Gastroesophageal sphincter (tissue), 4 donors: Measurements from ENCODE around the gene RAET1L. TPM values are rescaled to one million over a fixed set of nuclear protein-coding genes. Genes with fewer than 3 reads are reported as not detected.
A peak's percentile ranks its signal among the peaks of the same experiment; 100 is the strongest.

Source experiments
- ATAC-seq: fragments of 150-250 bp; one replicate; pipeline ENCODE4 v1.9.1; 2016; ENCODE audit warnings: mild to moderate bottlenecking, moderate library complexity
- H3K27ac ChIP-seq, 4 donors: fragments of 200-600 bp; sonication (generic) in 3 of 4; 1 replicate in 3 of 4; 2 replicates in 1 of 4; pipeline ENCODE4 v1.5.1; 2016 to 2019
- H3K27me3 ChIP-seq: fragments of 200-600 bp; sonication (generic); one replicate; pipeline ENCODE4 v1.5.1; 2019
- H3K36me3 ChIP-seq, 2 donors: fragments of 200-600 bp; sonication (generic); one replicate each; pipeline ENCODE4 v1.5.1; 2019; ENCODE audit warnings: control low read depth in 1 of 2
- H3K4me1 ChIP-seq, 3 donors: fragments of 200-600 bp; sonication (generic); 1 replicate in 2 of 3; 2 replicates in 1 of 3; pipeline ENCODE4 v1.5.1; 2016 to 2019; ENCODE audit warnings: control low read depth in 2 of 3
- H3K4me3 ChIP-seq, 2 donors: fragments of 200-600 bp; sonication (generic); one replicate each; pipeline ENCODE4 v1.5.1; 2019; ENCODE audit warnings: mild to moderate bottlenecking in 1 of 2, moderate library complexity in 1 of 2
- H3K9me3 ChIP-seq, 3 donors: fragments of 200-600 bp; sonication (generic); one replicate each; pipeline ENCODE4 v1.5.1; 2017 to 2019; ENCODE audit warnings: control low read depth in 2 of 3
- EP300 ChIP-seq: sonication (generic); formaldehyde crosslinking; IDR thresholded peaks from one replicate; pipeline ENCODE4 v1.6.1; 2017; ENCODE audit warnings: antibody characterized with exemption, mild to moderate bottlenecking
- POLR2A ChIP-seq, 2 donors: fragments of 450-650 bp; IDR thresholded peaks; one replicate each; pipeline ENCODE4 v1.6.1; 2017; ENCODE audit warnings: antibody characterized with exemption in 2 of 2, mild to moderate bottlenecking in 2 of 2, moderate library complexity in 1 of 2
- POLR2AphosphoS5 ChIP-seq: sonication (generic); formaldehyde crosslinking; IDR thresholded peaks from one replicate; pipeline ENCODE4 v1.6.1; 2017; ENCODE audit warnings: antibody characterized with exemption
- WGBS, 2 donors: methylation state at CpG; one replicate each; pipeline ENCODE4 v1.1.5; 2018; ENCODE audit warnings: low coverage in 1 of 2; 5-methylcytosine and 5-hydroxymethylcytosine counted together
- total RNA-seq, 4 donors: library from RNA; depleted of rRNA; stranded (reverse); fragments of >200 nt; gene quantifications; one replicate each; pipeline ENCODE4 v1.1.0, GENCODE V29; 2016
- TF ChIP-seq, protein P1 (sequence below), 4 experiments: fragments of 200-600 bp in 2 of 4; fragments of 450-650 bp in 2 of 4; sonication (generic) in 1 of 4; IDR thresholded peaks; one replicate each; pipeline ENCODE4 v1.5.1; 2017 to 2019; ENCODE audit warnings: antibody characterized with exemption in 4 of 4, mild to moderate bottlenecking in 2 of 4, moderate library complexity in 2 of 4

The RAET1L gene
- total RNA-seq, 4 donors from 2014 or later = 0.23 to 0.62 TPM; not detected in 2

DNA sequence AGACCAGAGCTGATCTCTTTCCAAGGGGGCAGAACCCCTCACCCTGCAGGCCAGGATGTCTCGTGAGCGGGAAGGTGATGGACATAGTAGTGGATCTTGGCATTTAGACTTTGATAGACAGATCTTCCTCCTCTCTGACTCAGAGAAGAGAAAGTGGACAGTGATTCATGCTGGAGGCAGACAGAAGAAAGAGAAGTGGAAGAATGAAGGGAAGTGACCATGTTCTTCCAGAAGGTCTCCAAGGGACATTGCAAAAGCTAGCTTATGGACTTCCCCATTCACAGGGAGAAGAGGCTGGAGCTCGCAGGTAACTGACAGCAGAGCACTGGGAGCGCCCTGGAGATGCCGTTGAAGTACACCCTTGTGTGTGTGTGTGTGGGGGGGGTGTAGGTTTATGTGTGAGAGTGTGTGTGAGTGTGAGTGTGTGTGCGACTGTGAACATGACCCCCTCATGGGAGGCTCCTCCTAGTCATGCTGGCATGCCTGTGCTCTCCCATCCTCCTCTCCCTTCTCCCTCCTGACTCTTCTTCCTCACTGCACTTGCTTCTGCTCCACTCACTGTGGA lies 8.0 kb upstream of the RAET1L start:
- Histone ChIP-seq H3K4me3 (no peak overlapping the region), H3K4me1 (peaks cover 0 to 13% (median 5%) of the 10 kb centered on the region in 3 donors), H3K9me3 (no peaks in the 10 kb centered on the region), H3K36me3 (no peaks in the 10 kb centered on the region), H3K27ac (no peak overlapping the region), H3K27me3 (peaks cover 44% of the 10 kb centered on the region)
- ATAC-seq = peak; percentile 13
- WGBS, 2 donors = 81 to 86% methylated on average over 6 of the region's 6 CpGs
- TF ChIP-seq, protein P1, sequence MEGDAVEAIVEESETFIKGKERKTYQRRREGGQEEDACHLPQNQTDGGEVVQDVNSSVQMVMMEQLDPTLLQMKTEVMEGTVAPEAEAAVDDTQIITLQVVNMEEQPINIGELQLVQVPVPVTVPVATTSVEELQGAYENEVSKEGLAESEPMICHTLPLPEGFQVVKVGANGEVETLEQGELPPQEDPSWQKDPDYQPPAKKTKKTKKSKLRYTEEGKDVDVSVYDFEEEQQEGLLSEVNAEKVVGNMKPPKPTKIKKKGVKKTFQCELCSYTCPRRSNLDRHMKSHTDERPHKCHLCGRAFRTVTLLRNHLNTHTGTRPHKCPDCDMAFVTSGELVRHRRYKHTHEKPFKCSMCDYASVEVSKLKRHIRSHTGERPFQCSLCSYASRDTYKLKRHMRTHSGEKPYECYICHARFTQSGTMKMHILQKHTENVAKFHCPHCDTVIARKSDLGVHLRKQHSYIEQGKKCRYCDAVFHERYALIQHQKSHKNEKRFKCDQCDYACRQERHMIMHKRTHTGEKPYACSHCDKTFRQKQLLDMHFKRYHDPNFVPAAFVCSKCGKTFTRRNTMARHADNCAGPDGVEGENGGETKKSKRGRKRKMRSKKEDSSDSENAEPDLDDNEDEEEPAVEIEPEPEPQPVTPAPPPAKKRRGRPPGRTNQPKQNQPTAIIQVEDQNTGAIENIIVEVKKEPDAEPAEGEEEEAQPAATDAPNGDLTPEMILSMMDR (IDR thresholded peaks at IDR 0.05) = no peak
- no peak for TF ChIP-seq EP300
- no peak for TF ChIP-seq POLR2AphosphoS5
- TF ChIP-seq POLR2A (IDR thresholded peaks at IDR 0.05) = no peak

DNA sequence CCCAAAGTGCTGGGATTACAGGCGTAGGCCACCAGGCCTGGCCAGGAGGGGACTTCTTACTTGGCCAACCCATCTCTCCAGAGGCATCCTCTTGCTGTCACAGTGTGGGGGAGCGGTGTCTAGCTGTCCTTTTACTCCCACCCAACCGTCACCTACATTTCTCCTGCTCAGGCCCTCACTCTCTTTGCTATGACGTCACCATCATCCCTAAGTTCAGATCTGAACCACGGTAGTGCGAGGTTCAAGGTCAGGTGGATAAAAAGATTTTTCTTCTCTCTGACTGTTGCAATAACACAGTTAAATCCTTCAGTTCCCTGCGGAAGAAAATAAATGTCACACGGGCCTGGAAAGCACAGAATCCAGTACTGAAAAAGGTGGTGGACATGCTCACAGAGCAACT lies 7.3 kb upstream of the RAET1L start:
- no peaks in the 10 kb centered on the region for H3K9me3 ChIP-seq
- peaks cover 0 to 6% (median under 1%) of the 10 kb centered on the region in 3 donors for H3K4me1 ChIP-seq
- H3K27me3 ChIP-seq = peaks cover 44% of the 10 kb centered on the region
- TF ChIP-seq POLR2AphosphoS5 = no peak
- TF ChIP-seq EP300 = no peak
- TF ChIP-seq POLR2A (IDR thresholded peaks at IDR 0.05) = no peak
- TF ChIP-seq, protein P1 (IDR thresholded peaks at IDR 0.05) = no peak
- no peak overlapping the region for H3K27ac ChIP-seq
- WGBS, 2 donors = 69 to 90% methylated on average over 2 to 4 of the region's 8 CpGs
- ATAC-seq = no peak
- H3K4me3 ChIP-seq = no peak overlapping the region
- no peaks in the 10 kb centered on the region for H3K36me3 ChIP-seq

DNA sequence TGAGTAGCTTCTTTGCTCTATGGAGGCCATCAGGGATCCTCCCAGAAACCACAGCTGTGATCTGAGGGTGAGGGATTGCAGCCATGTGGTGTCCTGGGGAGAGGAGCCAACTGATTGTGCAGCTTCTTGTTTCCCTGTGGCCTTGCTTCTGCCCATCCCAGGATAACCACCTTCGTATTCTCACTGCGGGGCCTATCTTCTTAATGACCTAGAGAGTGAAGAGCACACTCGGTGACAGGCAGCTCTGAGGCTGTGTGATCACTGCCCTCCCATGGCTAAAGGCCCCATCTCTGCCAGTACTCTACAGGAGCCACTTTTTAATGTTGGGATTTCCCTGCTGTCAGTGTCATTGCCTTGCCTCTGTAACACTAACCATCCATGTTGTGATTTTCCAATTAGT lies 5.3 kb upstream of the RAET1L start:
- Histone ChIP-seq H3K4me3 (no peak overlapping the region), H3K9me3 (no peaks in the 10 kb centered on the region), H3K4me1 (peaks cover 0 to 6% (median 4%) of the 10 kb centered on the region in 3 donors), H3K36me3 (no peaks in the 10 kb centered on the region), H3K27me3 (peaks cover 44% of the 10 kb centered on the region), H3K27ac (no peak overlapping the region)
- 63 to 79% methylated on average over 3 of the region's 3 CpGs for WGBS, 2 donors
- TF ChIP-seq, protein P1 (IDR thresholded peaks at IDR 0.05) = no peak
- TF ChIP-seq POLR2AphosphoS5 (no peak), EP300 (no peak), POLR2A (IDR thresholded peaks at IDR 0.05) (no peak)
- no peak for ATAC-seq

DNA sequence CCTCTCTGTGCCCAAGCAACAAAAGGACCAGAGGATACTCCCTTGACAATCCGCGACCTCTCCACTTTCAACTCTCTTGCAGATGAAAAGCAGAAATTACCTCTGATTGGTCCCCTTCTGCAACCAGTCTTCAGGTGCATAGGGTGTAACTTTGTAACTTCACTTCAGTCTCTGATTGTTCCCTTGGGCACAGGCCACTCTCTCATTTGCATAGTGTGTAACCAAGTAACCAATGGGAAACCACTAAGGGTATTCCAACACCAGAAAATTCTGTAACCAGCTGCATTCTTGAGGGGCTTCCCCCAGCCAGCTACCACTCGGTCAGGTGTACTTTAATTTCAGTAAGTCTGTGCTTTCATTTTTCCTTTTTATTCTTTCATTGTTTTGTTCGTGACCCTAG lies 4.4 kb upstream of the RAET1L start:
- no peaks in the 10 kb centered on the region for H3K9me3 ChIP-seq
- H3K27me3 ChIP-seq = peaks cover 47% of the 10 kb centered on the region
- no peak overlapping the region for H3K27ac ChIP-seq
- no peak for ATAC-seq
- no peak for TF ChIP-seq POLR2AphosphoS5
- no peak for TF ChIP-seq POLR2A (IDR thresholded peaks at IDR 0.05)
- TF ChIP-seq, protein P1 (IDR thresholded peaks at IDR 0.05) = no peak
- TF ChIP-seq EP300 = no peak
- no peaks in the 10 kb centered on the region for H3K36me3 ChIP-seq
- peaks cover 0 to 15% (median 11%) of the 10 kb centered on the region in 3 donors for H3K4me1 ChIP-seq
- 14 to 86% methylated on average over 1 to 4 of the region's 4 CpGs for WGBS, 2 donors
- no peak overlapping the region for H3K4me3 ChIP-seq

DNA sequence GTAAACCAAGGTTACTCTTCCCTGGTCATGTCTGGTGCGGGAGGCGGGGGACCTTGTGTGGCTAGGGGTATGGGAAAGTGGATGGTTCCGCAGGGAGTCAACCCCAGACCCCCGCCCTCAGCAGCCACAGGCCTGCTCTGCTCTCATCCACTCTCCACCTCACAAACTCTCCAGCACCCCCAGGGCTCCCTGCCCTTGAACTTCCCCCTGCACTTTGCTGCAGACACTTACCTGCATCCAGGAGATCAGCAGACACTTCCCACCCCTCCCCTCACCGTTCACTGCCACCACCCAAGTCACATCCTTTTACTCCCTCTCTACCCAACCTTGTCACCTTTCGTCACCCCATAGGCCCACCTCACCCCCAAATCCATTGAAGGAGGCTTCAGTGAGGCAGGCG lies 3.9 kb upstream of the RAET1L start:
- TF ChIP-seq, protein P1 (IDR thresholded peaks at IDR 0.05) = no peak
- TF ChIP-seq EP300 = no peak
- TF ChIP-seq POLR2AphosphoS5 = no peak
- TF ChIP-seq POLR2A (IDR thresholded peaks at IDR 0.05) = no peak
- Histone ChIP-seq H3K4me3 (no peak overlapping the region), H3K9me3 (no peaks in the 10 kb centered on the region), H3K27ac (no peak overlapping the region), H3K36me3 (no peaks in the 10 kb centered on the region), H3K27me3 (peaks cover 48% of the 10 kb centered on the region), H3K4me1 (peaks cover 0 to 16% (median 11%) of the 10 kb centered on the region in 3 donors)
- 83 to 91% methylated on average over 5 to 7 of the region's 7 CpGs for WGBS, 2 donors
- ATAC-seq = no peak
